ENCODE measurements around the gene RLIM. TPM values are rescaled to one million over a fixed set of nuclear protein-coding genes. Genes with fewer than 3 reads are reported as not detected.

Gene RLIM
- total RNA-seq, 6 experiments from 2014 or later = 8.6 to 14.5 (median 11.6) TPM

DNA sequence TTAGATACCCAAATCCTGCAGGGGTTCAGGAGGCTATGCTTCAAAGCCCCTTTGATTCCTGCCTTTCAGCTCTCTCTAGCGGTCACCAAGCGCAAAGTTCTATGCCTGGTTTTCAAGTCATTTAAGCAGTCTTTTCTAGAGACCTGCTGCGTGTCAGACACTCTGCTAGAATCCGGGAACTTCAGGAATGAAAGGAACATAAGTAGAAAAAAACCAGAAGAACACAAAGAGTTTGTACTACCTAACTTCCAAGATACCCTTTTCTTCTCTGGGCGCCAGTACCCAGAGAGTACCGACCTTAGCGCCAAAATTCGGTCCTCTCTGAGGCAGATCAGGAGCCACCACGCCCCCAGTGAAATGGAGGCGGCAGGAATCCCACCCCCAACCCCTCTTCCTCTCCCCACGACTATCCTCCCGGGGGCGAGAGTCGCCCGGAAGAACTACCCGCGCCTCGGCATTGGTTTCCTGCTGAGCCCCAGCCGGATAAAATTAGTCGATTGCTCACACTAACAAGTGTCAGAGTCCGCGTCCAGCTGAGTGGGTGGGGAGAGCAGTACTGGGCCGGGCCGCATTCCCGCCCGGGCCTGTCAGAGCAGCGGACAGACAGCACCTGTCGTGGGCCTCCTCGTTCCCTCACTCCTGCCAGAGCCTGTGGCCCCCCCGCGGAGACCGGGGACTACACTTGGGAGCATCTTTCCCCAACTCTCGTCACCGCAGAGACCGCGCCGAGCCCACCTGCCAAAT lies 78.8 kb downstream of the RLIM start:
- Histone ChIP-seq H3K4me1 (peaks cover 0 to 3% (median 0%) of the 10 kb centered on the region in 4 donors), H3K36me3 (no peaks in the 10 kb centered on the region), H3K27me3 (no peaks in the 10 kb centered on the region), H3K27ac (peak overlapping the region; percentile 64 to 82 (median 66)), H3K4me3 (peak overlapping the region; percentile 41 to 56 (median 53)), H3K9me3 (no peaks in the 10 kb centered on the region)
- TF ChIP-seq POLR2A (IDR thresholded peaks at IDR 0.05) = peak; percentile 51
- TF ChIP-seq, protein P1, sequence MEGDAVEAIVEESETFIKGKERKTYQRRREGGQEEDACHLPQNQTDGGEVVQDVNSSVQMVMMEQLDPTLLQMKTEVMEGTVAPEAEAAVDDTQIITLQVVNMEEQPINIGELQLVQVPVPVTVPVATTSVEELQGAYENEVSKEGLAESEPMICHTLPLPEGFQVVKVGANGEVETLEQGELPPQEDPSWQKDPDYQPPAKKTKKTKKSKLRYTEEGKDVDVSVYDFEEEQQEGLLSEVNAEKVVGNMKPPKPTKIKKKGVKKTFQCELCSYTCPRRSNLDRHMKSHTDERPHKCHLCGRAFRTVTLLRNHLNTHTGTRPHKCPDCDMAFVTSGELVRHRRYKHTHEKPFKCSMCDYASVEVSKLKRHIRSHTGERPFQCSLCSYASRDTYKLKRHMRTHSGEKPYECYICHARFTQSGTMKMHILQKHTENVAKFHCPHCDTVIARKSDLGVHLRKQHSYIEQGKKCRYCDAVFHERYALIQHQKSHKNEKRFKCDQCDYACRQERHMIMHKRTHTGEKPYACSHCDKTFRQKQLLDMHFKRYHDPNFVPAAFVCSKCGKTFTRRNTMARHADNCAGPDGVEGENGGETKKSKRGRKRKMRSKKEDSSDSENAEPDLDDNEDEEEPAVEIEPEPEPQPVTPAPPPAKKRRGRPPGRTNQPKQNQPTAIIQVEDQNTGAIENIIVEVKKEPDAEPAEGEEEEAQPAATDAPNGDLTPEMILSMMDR (IDR thresholded peaks at IDR 0.05) = peak; percentile 33 to 48 (median 38)
- intact Hi-C loops (cut with DNase I) = loop anchor here in 1 of 2 donors (10.0 kb wide), 1 partner anchor 151 kb away; no protein-coding TSS in a partner anchor
- DNase-seq (peak; percentile 74 to 82 (median 78)), ATAC-seq (peak; percentile 77 to 85 (median 83))
- 18% methylated on average over 12 of the region's 37 CpGs for WGBS (ENCODE audit: insufficient coverage, low coverage, low lambda C conversion rate, missing lambda C conversion rate)

Other genes with a start within 250 kb of the RLIM start
- gene SLC16A2, start 193.1 kb downstream of the RLIM start, total RNA-seq = 10 to 100 TPM; 16.7 to 68.8 (median 53.4) TPM